Gastroesophageal sphincter (tissue), 4 donors: Measurements from ENCODE around the gene SLC35C1. TPM values are rescaled to one million over a fixed set of nuclear protein-coding genes. Genes with fewer than 3 reads are reported as not detected.

ENCODE experiments used
- ATAC-seq: fragments of 150-250 bp; one replicate; pipeline ENCODE4 v1.9.1; 2016; ENCODE audit warnings: mild to moderate bottlenecking, moderate library complexity
- H3K27ac ChIP-seq, 4 donors: fragments of 200-600 bp; sonication (generic) in 3 of 4; 1 replicate in 3 of 4; 2 replicates in 1 of 4; pipeline ENCODE4 v1.5.1; 2016 to 2019
- H3K27me3 ChIP-seq: fragments of 200-600 bp; sonication (generic); one replicate; pipeline ENCODE4 v1.5.1; 2019
- H3K36me3 ChIP-seq, 2 donors: fragments of 200-600 bp; sonication (generic); one replicate each; pipeline ENCODE4 v1.5.1; 2019; ENCODE audit warnings: control low read depth in 1 of 2
- H3K4me1 ChIP-seq, 3 donors: fragments of 200-600 bp; sonication (generic); 1 replicate in 2 of 3; 2 replicates in 1 of 3; pipeline ENCODE4 v1.5.1; 2016 to 2019; ENCODE audit warnings: control low read depth in 2 of 3
- H3K4me3 ChIP-seq, 2 donors: fragments of 200-600 bp; sonication (generic); one replicate each; pipeline ENCODE4 v1.5.1; 2019; ENCODE audit warnings: mild to moderate bottlenecking in 1 of 2, moderate library complexity in 1 of 2
- H3K9me3 ChIP-seq, 3 donors: fragments of 200-600 bp; sonication (generic); one replicate each; pipeline ENCODE4 v1.5.1; 2017 to 2019; ENCODE audit warnings: control low read depth in 2 of 3
- EP300 ChIP-seq: sonication (generic); formaldehyde crosslinking; IDR thresholded peaks from one replicate; pipeline ENCODE4 v1.6.1; 2017; ENCODE audit warnings: antibody characterized with exemption, mild to moderate bottlenecking
- POLR2A ChIP-seq, 2 donors: fragments of 450-650 bp; IDR thresholded peaks; one replicate each; pipeline ENCODE4 v1.6.1; 2017; ENCODE audit warnings: antibody characterized with exemption in 2 of 2, mild to moderate bottlenecking in 2 of 2, moderate library complexity in 1 of 2
- POLR2AphosphoS5 ChIP-seq: sonication (generic); formaldehyde crosslinking; IDR thresholded peaks from one replicate; pipeline ENCODE4 v1.6.1; 2017; ENCODE audit warnings: antibody characterized with exemption
- WGBS, 2 donors: methylation state at CpG; one replicate each; pipeline ENCODE4 v1.1.5; 2018; ENCODE audit warnings: low coverage in 1 of 2; 5-methylcytosine and 5-hydroxymethylcytosine counted together
- total RNA-seq, 4 donors: library from RNA; depleted of rRNA; stranded (reverse); fragments of >200 nt; gene quantifications; one replicate each; pipeline ENCODE4 v1.1.0, GENCODE V29; 2016
- TF ChIP-seq, protein P1 (sequence below), 4 experiments: fragments of 200-600 bp in 2 of 4; fragments of 450-650 bp in 2 of 4; sonication (generic) in 1 of 4; IDR thresholded peaks; one replicate each; pipeline ENCODE4 v1.5.1; 2017 to 2019; ENCODE audit warnings: antibody characterized with exemption in 4 of 4, mild to moderate bottlenecking in 2 of 4, moderate library complexity in 2 of 4

Gene SLC35C1
- total RNA-seq, 4 donors from 2014 or later, result 6.8 to 22.3 (median 8.5) TPM

DNA sequence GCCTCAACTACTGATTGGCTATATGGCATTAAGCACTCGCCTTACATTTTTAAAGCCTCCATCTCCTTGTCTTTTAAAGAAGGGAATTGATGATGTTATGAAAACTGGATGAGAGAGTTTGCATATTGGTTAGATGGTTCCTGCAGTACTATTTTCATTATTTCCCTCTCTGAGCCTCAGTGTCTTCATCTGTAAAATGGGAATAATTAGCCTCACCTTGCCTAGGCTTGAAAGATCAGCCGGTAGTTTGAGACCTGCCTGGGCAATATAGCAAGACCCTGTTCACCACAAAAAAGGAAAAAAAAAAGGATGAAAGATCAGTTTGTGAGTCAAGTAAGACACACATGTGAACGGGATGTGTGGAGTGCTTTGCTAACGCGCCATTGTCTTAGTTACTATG lies 35.0 kb upstream of the SLC35C1 start:
- Histone ChIP-seq H3K36me3 (no peaks in the 10 kb centered on the region), H3K4me3 (no peak overlapping the region), H3K27me3 (peaks cover 8% of the 10 kb centered on the region), H3K4me1 (peaks cover 0 to 15% (median 4%) of the 10 kb centered on the region in 3 donors), H3K27ac (no peak overlapping the region), H3K9me3 (no peaks in the 10 kb centered on the region)
- 87 to 92% methylated on average over 5 of the region's 5 CpGs for WGBS, 2 donors
- ATAC-seq, result no peak
- TF ChIP-seq POLR2A (IDR thresholded peaks at IDR 0.05) (no peak), EP300 (no peak), POLR2AphosphoS5 (no peak)
- TF ChIP-seq, protein P1, sequence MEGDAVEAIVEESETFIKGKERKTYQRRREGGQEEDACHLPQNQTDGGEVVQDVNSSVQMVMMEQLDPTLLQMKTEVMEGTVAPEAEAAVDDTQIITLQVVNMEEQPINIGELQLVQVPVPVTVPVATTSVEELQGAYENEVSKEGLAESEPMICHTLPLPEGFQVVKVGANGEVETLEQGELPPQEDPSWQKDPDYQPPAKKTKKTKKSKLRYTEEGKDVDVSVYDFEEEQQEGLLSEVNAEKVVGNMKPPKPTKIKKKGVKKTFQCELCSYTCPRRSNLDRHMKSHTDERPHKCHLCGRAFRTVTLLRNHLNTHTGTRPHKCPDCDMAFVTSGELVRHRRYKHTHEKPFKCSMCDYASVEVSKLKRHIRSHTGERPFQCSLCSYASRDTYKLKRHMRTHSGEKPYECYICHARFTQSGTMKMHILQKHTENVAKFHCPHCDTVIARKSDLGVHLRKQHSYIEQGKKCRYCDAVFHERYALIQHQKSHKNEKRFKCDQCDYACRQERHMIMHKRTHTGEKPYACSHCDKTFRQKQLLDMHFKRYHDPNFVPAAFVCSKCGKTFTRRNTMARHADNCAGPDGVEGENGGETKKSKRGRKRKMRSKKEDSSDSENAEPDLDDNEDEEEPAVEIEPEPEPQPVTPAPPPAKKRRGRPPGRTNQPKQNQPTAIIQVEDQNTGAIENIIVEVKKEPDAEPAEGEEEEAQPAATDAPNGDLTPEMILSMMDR (IDR thresholded peaks at IDR 0.05), result no peak

DNA sequence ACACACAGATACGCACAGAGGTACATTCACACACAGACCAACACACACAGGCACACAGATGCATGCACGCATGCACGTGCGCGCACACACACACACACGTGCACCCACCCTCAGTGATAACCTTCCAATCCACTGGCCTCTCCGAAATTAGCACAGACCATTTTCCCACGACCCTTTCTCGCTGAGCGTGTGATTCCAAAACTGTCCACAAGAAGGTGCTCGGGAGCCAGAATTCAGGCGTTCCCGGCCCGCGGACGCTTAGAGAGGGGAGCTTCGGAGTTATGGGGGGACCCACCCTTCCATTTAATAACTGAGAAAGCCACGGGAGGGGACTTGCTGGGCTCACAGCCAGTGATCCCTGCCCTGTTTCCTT lies 33.8 kb upstream of the SLC35C1 start:
- peak overlapping the region in 3 of 4 donors; percentile 76 to 81 (median 77) for H3K27ac ChIP-seq
- WGBS, 2 donors, result 0% methylated on average over 1 to 7 of the region's 18 CpGs
- peak; percentile 73 for ATAC-seq

DNA sequence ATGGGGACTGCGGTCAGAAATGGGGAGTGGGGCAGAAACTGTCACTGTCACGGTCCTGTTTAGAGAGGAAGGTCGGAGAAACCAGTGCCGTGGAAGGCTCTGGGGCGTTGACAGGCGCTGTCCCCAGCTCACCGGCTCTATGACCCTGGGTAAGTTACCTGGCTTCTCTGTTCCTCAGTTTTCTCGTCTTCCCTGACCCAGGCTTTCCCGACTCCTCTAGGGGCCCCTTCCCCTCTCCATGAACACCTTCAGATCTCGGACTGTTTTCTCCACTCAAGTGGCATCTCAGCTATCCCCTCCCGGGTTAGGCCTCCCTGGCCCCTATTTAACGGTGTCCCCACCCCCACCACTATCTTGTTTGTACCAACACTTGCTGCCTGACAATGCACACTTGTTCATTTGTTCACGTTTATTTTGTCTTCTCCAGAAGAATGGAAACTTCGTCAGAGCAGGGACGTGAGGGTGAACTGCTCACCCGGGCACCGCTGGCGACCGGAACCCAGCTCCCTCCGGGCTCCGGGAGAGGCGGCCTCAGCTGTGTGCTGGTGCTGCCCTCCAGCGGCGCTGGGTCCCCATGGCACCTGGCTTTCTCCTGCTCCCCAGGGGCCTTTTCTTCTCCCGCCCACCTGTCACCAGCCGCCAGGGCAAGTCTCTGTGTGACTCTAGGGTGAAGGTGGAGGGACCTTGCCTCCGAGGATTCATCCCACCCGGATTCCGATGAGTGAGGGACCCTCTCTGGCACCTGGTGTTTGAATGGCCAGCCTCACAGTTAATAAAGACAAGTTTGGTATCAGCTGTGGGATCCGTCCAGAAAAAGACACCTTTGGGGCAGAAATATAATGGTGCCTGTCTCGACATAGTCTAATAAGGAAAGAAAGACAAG lies 33.1 kb upstream of the SLC35C1 start:
- Histone ChIP-seq H3K9me3 (no peaks in the 10 kb centered on the region), H3K36me3 (no peaks in the 10 kb centered on the region), H3K4me3 (peak overlapping the region; percentile 44 to 59), H3K27me3 (peaks cover 4% of the 10 kb centered on the region), H3K4me1 (peaks cover 0 to 15% (median 4%) of the 10 kb centered on the region in 3 donors), H3K27ac (peak overlapping the region; percentile 7 to 81 (median 76))
- WGBS, 2 donors, result 0 to 2% methylated on average over 5 to 18 of the region's 31 CpGs
- peak; percentile 15 for TF ChIP-seq POLR2AphosphoS5
- TF ChIP-seq, protein P1 (IDR thresholded peaks at IDR 0.05), result peak; percentile 85 to 94 (median 90)
- no peak for TF ChIP-seq EP300
- peak; percentile 92 for ATAC-seq

More for the DNA sequence above, 33.8 kb upstream of the SLC35C1 start:
- H3K9me3 ChIP-seq, result no peaks in the 10 kb centered on the region
- H3K4me3 ChIP-seq, result peak overlapping the region; percentile 44 to 59
- H3K36me3 ChIP-seq, result no peaks in the 10 kb centered on the region
- peaks cover 0 to 15% (median 4%) of the 10 kb centered on the region in 3 donors for H3K4me1 ChIP-seq
- TF ChIP-seq EP300 (no peak), POLR2A (IDR thresholded peaks at IDR 0.05) (no peak), POLR2AphosphoS5 (no peak)
- TF ChIP-seq, protein P1 (IDR thresholded peaks at IDR 0.05), result peak; percentile 83 to 93 (median 90)
- H3K27me3 ChIP-seq, result peaks cover 8% of the 10 kb centered on the region

DNA sequence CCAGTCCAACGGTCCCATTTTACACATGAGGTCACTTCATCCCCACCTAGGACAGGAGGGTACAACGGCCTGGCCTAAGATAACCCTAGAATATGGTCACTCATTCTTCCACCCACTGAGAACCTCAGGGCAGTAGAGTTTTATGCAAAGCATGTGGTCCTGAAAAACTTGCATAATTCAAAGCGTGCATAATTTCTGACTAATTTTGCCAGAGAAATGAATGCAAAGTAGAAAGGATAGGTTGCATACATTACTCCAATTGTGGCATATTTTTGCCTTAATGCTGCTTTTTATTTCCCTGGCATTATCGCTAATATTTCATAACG lies 32.5 kb upstream of the SLC35C1 start:
- WGBS, 2 donors, result 55 to 75% methylated on average over 3 to 5 of the region's 5 CpGs
- Histone ChIP-seq H3K36me3 (no peaks in the 10 kb centered on the region), H3K9me3 (no peaks in the 10 kb centered on the region), H3K27me3 (no peaks in the 10 kb centered on the region), H3K4me1 (peaks cover 0 to 15% (median 4%) of the 10 kb centered on the region in 3 donors), H3K27ac (peak overlapping the region in 1 of 4 donors; percentile 77), H3K4me3 (no peak overlapping the region)
- ATAC-seq, result no peak
- TF ChIP-seq EP300 (no peak), POLR2AphosphoS5 (no peak), POLR2A (IDR thresholded peaks at IDR 0.05) (no peak)
- TF ChIP-seq, protein P1 (IDR thresholded peaks at IDR 0.05), result no peak
